Subcutaneous abdominal adipose tissue (tissue), 5 donors: ENCODE data around the gene DOP1B.

Experiments used
- H3K27ac ChIP-seq: one replicate; pipeline ENCODE4 v1.7.0; 2013; ENCODE audit warnings: low read depth, mild to moderate bottlenecking, inconsistent platforms, low read length, moderate library complexity
- H3K27me3 ChIP-seq, 5 donors: one replicate each; pipeline ENCODE4 v1.7.0; 2013; ENCODE audit warnings: low read length in 5 of 5, inconsistent platforms in 1 of 5; ENCODE audit not compliant: control insufficient read depth in 5 of 5, insufficient read depth in 4 of 5
- H3K36me3 ChIP-seq, 5 donors: one replicate each; pipeline ENCODE4 v1.7.0; 2013; ENCODE audit warnings: low read length in 5 of 5; ENCODE audit not compliant: control insufficient read depth in 5 of 5, insufficient read depth in 5 of 5
- H3K4me1 ChIP-seq, 5 donors: one replicate each; pipeline ENCODE4 v1.7.0; 2013; ENCODE audit warnings: low read length in 5 of 5, mild to moderate bottlenecking in 3 of 5, moderate library complexity in 1 of 5; ENCODE audit not compliant: control insufficient read depth in 5 of 5, insufficient read depth in 5 of 5
- H3K4me3 ChIP-seq, 5 donors: one replicate each; pipeline ENCODE4 v1.7.0; 2013; ENCODE audit warnings: low read length in 5 of 5, low read depth in 1 of 5
- H3K9ac ChIP-seq, 5 donors: one replicate each; pipeline ENCODE4 v1.7.0; 2013; ENCODE audit warnings: low read length in 5 of 5, mild to moderate bottlenecking in 4 of 5, moderate library complexity in 3 of 5
- H3K9me3 ChIP-seq, 5 donors: one replicate each; pipeline ENCODE4 v1.7.0; 2013; ENCODE audit warnings: low read length in 5 of 5; ENCODE audit not compliant: control insufficient read depth in 5 of 5
- donor health status: healthy.
- donor health status: healthy.
- donor health status: healthy.
- donor health status: healthy.
- donor health status: healthy.

The DOP1B gene

GRCh38 chr21:36156339-36156814, 247 bp upstream of the DOP1B start:
- H3K9me3 ChIP-seq = no peaks in the 10 kb centered on the region
- no peaks in the 10 kb centered on the region for H3K36me3 ChIP-seq
- peak overlapping the region in 4 of 5 donors; percentile 61 to 89 (median 78) for H3K9ac ChIP-seq
- H3K27me3 ChIP-seq = no peaks in the 10 kb centered on the region
- H3K27ac ChIP-seq = no peak overlapping the region
- H3K4me3 ChIP-seq = peak overlapping the region in 4 of 5 donors; percentile 80 to 89 (median 87)
- peaks cover 0 to 23% (median 21%) of the 10 kb centered on the region in 5 donors for H3K4me1 ChIP-seq

DNA sequence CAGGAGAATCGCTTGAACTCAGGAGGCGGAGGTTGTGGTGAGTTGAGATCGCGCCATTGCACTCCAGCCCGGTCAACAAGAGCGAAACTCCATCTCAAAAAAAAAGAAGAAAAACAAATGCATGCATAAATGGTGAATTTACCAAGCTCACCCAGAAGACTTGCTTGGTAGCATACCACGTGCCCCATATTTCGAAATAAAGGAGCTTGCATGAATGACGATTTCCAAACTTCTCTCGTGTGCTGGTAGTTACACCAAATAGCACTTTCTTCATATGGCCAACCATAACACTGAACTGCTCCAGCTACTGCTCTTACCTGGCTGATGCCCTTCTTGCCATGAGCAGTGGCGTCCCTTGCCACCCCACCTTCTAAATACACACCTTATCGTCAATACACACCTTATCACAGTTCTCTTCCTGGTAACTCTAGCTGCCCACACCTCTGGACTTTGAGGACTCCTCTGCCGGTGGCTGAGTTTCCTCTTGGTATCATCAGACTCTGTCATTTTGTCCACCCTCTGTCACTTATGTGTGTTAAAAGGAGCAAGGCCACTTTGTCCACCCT, 2.8 kb downstream of the DOP1B start:
- H3K9me3 ChIP-seq = no peaks in the 10 kb centered on the region
- H3K9ac ChIP-seq = no peak overlapping the region
- H3K27ac ChIP-seq = no peak overlapping the region
- peaks cover 0 to 28% (median 22%) of the 10 kb centered on the region in 5 donors for H3K4me1 ChIP-seq
- no peak overlapping the region for H3K4me3 ChIP-seq
- no peaks in the 10 kb centered on the region for H3K36me3 ChIP-seq
- H3K27me3 ChIP-seq = no peaks in the 10 kb centered on the region

- Histone ChIP-seq H3K27me3 (no peaks in the 10 kb centered on the region), H3K4me3 (no peak overlapping the region), H3K4me1 (peaks cover 0 to 23% (median 15%) of the 10 kb centered on the region in 5 donors), H3K9ac (no peak overlapping the region), H3K9me3 (no peaks in the 10 kb centered on the region), H3K36me3 (peaks cover 0 to 4% (median 0%) of the 10 kb centered on the region in 5 donors), H3K27ac (no peak overlapping the region)
These were observed 4.2 kb downstream of the DOP1B start for GRCh38 chr21:36160850-36161178.

DNA sequence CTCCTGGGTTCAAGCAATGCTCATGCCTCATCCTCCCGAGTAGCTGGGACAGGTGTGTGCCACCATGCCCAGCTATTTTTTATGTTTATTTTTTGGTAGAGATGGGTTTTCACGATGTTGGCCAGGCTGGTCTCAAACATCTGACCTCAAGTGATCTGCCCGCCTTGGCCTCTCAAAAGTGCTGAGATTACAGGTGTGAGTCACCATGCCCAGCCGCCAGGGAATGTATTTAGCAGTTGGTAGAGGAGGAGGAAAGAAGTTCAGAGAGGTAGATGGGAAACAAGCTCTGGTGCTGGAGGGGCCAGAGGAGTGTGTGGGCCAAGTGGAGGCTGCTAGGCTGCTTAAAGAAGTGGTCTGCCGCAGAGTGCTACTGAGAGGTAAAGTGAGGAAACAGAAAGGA, 6.0 kb downstream of the DOP1B start:
- H3K4me3 ChIP-seq = no peak overlapping the region
- no peak overlapping the region for H3K9ac ChIP-seq
- H3K36me3 ChIP-seq = peaks cover 0 to 9% (median 6%) of the 10 kb centered on the region in 5 donors
- H3K27ac ChIP-seq = no peak overlapping the region
- H3K4me1 ChIP-seq = peaks cover 0 to 12% (median 8%) of the 10 kb centered on the region in 5 donors
- H3K9me3 ChIP-seq = no peaks in the 10 kb centered on the region
- H3K27me3 ChIP-seq = no peaks in the 10 kb centered on the region

GRCh38 chr21:36163750-36164741, 7.4 kb downstream of the DOP1B start:
- no peak overlapping the region for H3K27ac ChIP-seq

DNA sequence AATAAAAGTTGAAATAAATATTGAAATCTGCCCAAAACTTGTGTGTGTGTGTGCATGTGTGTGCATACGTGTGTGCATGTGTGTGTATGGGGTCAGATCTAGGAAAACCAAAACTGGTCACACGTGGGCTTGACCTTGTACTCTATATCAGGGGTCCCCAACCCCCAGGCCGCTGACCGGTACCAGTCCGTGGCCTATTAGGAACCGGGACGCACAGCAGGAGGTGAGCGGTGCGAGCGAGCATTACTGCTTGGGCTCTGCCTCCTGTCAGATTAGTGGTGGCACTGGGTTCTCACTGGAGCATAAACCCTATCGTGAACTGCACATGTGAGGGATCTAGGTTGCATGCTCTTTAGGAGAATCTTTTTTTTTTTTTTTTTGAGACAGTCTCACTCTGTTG, 8.7 kb downstream of the DOP1B start:
- Histone ChIP-seq H3K9ac (no peak overlapping the region), H3K4me3 (no peak overlapping the region), H3K27ac (no peak overlapping the region), H3K36me3 (peaks cover 0 to 22% (median 16%) of the 10 kb centered on the region in 5 donors), H3K4me1 (peaks cover 0 to 10% (median 3%) of the 10 kb centered on the region in 5 donors), H3K27me3 (no peaks in the 10 kb centered on the region), H3K9me3 (no peaks in the 10 kb centered on the region)

More at GRCh38 chr21:36163750-36164741, 7.4 kb downstream of the DOP1B start:
- Histone ChIP-seq H3K4me3 (no peak overlapping the region), H3K4me1 (peaks cover 0 to 11% (median 7%) of the 10 kb centered on the region in 5 donors), H3K9me3 (no peaks in the 10 kb centered on the region), H3K27me3 (no peaks in the 10 kb centered on the region), H3K36me3 (peaks cover 0 to 11% (median 8%) of the 10 kb centered on the region in 5 donors), H3K9ac (no peak overlapping the region)

DNA sequence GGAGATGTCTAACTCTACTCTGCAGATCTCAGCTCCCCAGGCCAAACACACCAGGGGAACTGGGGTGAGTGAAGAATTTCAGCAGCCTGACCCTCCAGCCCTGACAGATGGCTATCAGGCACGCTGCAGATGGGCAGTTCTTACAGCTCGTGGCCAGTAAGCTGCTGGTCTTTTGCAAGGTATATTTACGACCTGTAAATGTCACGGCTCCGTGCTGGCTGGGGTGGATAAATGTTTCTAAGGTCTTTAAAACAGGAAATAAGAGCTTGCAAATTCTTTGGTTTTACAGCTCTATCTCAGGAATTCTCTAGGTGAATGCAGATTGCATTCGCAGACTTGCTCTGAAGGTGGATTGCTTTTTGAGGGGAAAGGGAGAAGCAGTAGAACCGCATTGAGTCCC, 10.1 kb downstream of the DOP1B start:
- H3K4me3 ChIP-seq = no peak overlapping the region
- H3K27me3 ChIP-seq = no peaks in the 10 kb centered on the region
- H3K27ac ChIP-seq = no peak overlapping the region
- peaks cover 0 to 25% (median 19%) of the 10 kb centered on the region in 5 donors for H3K36me3 ChIP-seq
- no peaks in the 10 kb centered on the region for H3K9me3 ChIP-seq
- no peak overlapping the region for H3K9ac ChIP-seq
- peaks cover 0 to 14% (median 6%) of the 10 kb centered on the region in 5 donors for H3K4me1 ChIP-seq

DNA sequence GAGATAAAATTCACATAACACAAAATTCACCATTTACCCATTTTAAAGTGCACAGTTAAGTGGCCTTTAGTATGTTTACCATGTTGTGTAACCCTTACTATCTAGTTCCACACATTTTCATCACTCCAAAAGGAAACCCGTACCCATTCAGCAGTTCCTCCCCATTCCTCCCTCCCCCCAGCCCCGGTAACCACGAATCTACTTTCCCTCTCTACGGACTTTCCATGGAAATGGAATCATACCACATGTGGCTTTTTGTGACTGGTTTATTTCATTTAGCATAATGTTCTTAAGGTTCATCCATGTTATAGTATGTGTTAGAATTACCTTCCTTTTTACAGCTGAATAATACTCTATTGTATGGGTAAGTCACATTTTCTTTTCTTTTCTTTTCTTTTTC, 10.9 kb downstream of the DOP1B start:
- Histone ChIP-seq H3K9ac (no peak overlapping the region), H3K4me3 (no peak overlapping the region), H3K27ac (no peak overlapping the region), H3K9me3 (no peaks in the 10 kb centered on the region), H3K4me1 (peaks cover 0 to 20% (median 6%) of the 10 kb centered on the region in 5 donors), H3K36me3 (peaks cover 0 to 25% (median 19%) of the 10 kb centered on the region in 5 donors), H3K27me3 (no peaks in the 10 kb centered on the region)

DNA sequence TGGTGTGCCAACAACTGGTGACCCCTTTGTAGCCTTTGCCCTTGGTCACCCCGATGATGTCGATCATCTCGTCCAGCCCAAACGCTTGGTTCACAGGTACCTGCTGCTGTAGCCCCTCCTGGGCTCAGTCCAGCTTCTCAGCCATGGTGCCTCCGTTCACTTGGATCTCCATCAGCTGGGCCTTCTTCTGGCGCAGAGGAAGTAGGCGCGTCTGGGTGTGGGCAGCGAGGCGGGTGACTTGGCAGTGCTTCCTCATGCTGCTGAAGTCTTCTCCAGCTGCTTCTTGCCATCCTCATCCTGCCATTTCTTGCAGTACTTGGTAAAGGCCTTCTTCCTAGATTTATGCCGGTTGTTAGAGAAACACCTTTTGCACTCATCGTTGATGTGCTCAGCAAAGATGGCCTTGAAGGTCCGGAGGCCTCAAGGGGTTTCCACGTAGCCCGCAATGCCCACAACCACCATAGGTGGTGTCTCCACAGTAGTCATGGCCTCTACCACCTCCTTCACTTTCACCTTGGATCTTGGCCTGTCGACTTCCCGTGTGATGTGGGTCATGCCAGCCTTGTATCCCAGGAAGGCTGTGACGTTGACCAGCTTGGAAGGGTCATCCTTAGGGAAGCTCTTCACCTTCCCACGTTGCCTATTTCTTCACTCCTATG, 13.0 kb downstream of the DOP1B start:
- H3K9me3 ChIP-seq = no peaks in the 10 kb centered on the region
- H3K4me3 ChIP-seq = no peak overlapping the region
- peaks cover 0 to 16% (median 0%) of the 10 kb centered on the region in 5 donors for H3K4me1 ChIP-seq
- no peaks in the 10 kb centered on the region for H3K27me3 ChIP-seq
- H3K36me3 ChIP-seq = peaks cover 0 to 25% (median 19%) of the 10 kb centered on the region in 5 donors
- no peak overlapping the region for H3K27ac ChIP-seq
- no peak overlapping the region for H3K9ac ChIP-seq
